VCaP (cell line): ENCODE measurements around the gene SEC23B.

Experiments used
- H3K27ac ChIP-seq: fragments of 450-650 bp; 2 replicates; pipeline ENCODE4 v1.5.1; 2017
- TF ChIP-seq, protein P1 (sequence below): fragments of 450-650 bp; conservative IDR thresholded peaks from 2 replicates; pipeline ENCODE4 v1.5.1; 2017; ENCODE audit warnings: mild to moderate bottlenecking, moderate library complexity

Gene SEC23B

DNA sequence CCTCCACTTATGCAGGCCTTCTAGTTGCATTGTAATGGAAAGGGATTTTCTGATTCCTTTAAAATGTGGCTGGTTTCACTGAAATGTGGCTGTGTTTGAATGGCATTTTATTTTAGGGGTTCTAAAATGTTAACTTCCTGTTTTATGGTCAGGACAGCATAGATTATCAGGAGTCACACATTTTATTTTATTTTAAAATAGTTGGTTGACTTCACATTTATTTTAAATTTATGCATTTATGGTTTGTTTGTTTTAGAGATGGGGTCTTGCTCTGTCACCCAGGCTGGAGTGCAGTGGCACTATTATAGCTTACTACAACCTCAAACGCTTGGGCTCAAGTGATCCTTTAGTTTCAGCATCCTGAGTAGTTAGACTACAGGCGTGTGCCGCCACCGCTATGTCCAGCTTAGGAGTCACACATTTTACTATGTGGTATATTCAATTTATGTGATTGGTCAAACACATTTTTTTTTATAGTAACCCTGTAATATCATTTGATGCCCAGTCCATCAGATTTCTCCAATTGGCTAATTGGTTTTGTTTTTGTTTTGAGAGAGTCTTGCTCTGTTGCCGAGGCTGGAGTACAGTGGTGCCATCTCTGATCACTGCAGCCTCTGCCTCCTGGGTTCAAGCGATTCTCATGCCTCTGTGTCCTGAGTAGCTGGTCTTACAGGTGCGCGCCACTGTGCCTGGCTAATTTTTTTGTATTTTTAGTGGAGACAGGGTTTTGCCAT is 82.4 kb downstream of the SEC23B start:
- H3K27ac ChIP-seq: no peak overlapping the region
- TF ChIP-seq, protein P1, sequence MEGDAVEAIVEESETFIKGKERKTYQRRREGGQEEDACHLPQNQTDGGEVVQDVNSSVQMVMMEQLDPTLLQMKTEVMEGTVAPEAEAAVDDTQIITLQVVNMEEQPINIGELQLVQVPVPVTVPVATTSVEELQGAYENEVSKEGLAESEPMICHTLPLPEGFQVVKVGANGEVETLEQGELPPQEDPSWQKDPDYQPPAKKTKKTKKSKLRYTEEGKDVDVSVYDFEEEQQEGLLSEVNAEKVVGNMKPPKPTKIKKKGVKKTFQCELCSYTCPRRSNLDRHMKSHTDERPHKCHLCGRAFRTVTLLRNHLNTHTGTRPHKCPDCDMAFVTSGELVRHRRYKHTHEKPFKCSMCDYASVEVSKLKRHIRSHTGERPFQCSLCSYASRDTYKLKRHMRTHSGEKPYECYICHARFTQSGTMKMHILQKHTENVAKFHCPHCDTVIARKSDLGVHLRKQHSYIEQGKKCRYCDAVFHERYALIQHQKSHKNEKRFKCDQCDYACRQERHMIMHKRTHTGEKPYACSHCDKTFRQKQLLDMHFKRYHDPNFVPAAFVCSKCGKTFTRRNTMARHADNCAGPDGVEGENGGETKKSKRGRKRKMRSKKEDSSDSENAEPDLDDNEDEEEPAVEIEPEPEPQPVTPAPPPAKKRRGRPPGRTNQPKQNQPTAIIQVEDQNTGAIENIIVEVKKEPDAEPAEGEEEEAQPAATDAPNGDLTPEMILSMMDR: no peak

DNA sequence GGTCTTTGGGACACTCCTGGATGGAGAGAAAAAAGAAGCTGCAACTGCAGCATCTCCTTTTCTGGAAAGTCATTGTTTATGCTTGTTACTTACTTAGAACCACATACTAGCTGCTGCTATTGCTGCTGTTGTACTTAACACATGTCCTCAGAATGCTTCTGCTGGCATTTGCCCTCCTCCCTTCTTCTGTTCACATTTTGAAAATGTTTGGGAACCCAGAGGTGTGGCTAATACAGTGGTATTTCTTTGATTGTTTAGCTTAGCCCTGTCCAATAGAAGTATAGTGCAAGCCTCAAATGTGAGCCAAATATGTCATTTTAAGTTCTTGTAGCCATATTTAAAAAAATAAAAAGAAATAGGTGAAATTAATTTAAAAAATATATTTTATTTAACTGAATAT is 88.5 kb downstream of the SEC23B start:
- no peak overlapping the region for H3K27ac ChIP-seq
- TF ChIP-seq, protein P1: no peak

DNA sequence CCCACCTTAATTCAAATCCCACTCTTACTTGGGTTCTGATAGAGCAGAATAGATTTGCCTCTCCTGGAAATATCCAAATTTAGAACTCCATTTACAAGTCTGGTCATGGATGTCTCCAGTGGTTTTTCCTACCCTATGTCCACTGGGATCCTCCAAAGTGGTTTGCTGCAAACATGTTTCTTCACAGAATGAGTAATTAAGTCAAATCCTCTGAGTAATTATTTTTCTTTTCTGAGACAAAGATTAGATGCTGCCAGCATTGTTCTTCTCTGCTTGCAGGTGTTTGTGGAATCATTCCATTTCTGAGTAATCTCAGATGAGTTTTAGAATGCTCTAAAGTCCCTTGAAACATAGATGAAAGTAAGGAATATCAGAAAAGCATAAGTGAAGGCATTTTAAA is 102.0 kb downstream of the SEC23B start:
- TF ChIP-seq, protein P1: no peak
- no peak overlapping the region for H3K27ac ChIP-seq
